A549 treated with GW870086 at 1 μM for 4 hours (cell line): ENCODE data around the gene KBTBD7. TPM values are rescaled to one million over a fixed set of nuclear protein-coding genes. Genes with fewer than 3 reads are reported as not detected.

Experiments
- total RNA-seq: library from RNA; stranded (reverse); fragments of 200-300 nt; extraction: Qiagen RNA extraction; gene quantifications from 5 replicates; pipeline ENCODE4 v1.2.3, GENCODE V29; 2022; ENCODE audit warnings: low read depth

The KBTBD7 gene
- total RNA-seq: 2.0 to 2.8 TPM (median 2.4 TPM) in 5 replicates

GRCh38 chr13:41193919-41194824 lies at the start of gene KBTBD7:
KBTBD7 (minus strand) TSS chr13:41194569; CDS start chr13:41194257, 312 bp downstream.

Other genes with a start within 250 kb of the KBTBD7 start
- 29.8 to 39.5 TPM (median 36.8 TPM) in 5 replicates for gene ELF1, start 175.3 kb downstream of the KBTBD7 start, total RNA-seq
- gene WBP4, start 133.1 kb downstream of the KBTBD7 start, total RNA-seq: 7.8 to 10.4 TPM (median 8.1 TPM) in 5 replicates
- gene KBTBD6, start 61.8 kb downstream of the KBTBD7 start, total RNA-seq: 3.8 to 5.8 TPM (median 5.0 TPM) in 5 replicates
- 4.2 to 7.2 TPM (median 5.8 TPM) in 5 replicates for gene MTRF1, start 69.0 kb upstream of the KBTBD7 start, total RNA-seq
- gene NAA16, start 116.7 kb upstream of the KBTBD7 start, total RNA-seq: 6.4 to 8.9 TPM (median 7.5 TPM) in 5 replicates